ENCODE measurements around the gene PAQR4.

- TF ChIP-seq EGR1 (IDR thresholded peaks at IDR 0.05) (no peak), YY1 (IDR thresholded peaks at IDR 0.05; ENCODE audit: low read depth) (no peak), EP300 (IDR thresholded peaks at IDR 0.05; ENCODE audit: borderline replicate concordance) (no peak), REST (IDR thresholded peaks at IDR 0.05; ENCODE audit: low read depth) (no peak), RAD21 (IDR thresholded peaks at IDR 0.05; ENCODE audit: low read depth) (no peak), CREB1 (IDR thresholded peaks at IDR 0.05; ENCODE audit: low read depth) (no peak), FOXM1 (IDR thresholded peaks at IDR 0.05; ENCODE audit: borderline replicate concordance, low read depth) (no peak), TAF1 (IDR thresholded peaks at IDR 0.05; ENCODE audit: low read depth) (no peak), NFIC (IDR thresholded peaks at IDR 0.05) (no peak), USF1 (IDR thresholded peaks at IDR 0.05) (no peak), MAX (IDR thresholded peaks at IDR 0.05) (no peak), TEAD4 (IDR thresholded peaks at IDR 0.05) (no peak), ZBTB7A (IDR thresholded peaks at IDR 0.05; ENCODE audit: low read depth) (no peak)
Observed at GRCh38 chr16:3000540-3000939, 31.4 kb downstream of the PAQR4 start.
